IMR-90 (cell line): ENCODE data around the gene IQCK. TPM values are rescaled to one million over a fixed set of nuclear protein-coding genes. Genes with fewer than 3 reads are reported as not detected.

Source experiments
- ATAC-seq: fragments of 200-7000 bp; cut with Tn5 transposase; 2 replicates; pipeline ENCODE4 v1.9.1; 2020; ENCODE audit warnings: low read depth, mild to moderate bottlenecking, moderate library complexity
- BruUV-seq: library from RNA; stranded (reverse); fragments of 400-500 nt; replicated peaks from 2 replicates; lab custom pipeline; 2021; lab: Mats Ljungman, UMichigan
- CTCF ChIA-PET: fragments of 300-600 bp; formaldehyde crosslinking; extraction: SDS; loops from one replicate; lab custom pipeline; 2021; ENCODE audit warnings: antibody characterized with exemption; lab: Yijun Ruan, JAX
- POLR2A ChIA-PET: fragments of 300-600 bp; sonication (Branson Sonifier 250); formaldehyde crosslinking; loops from one replicate; lab custom pipeline; 2022; ENCODE audit warnings: antibody characterized with exemption; ENCODE audit not compliant: unreplicated experiment; lab: Charles Lee
- DNase-seq: peaks from one replicate; pipeline ENCODE4 v3.0.0; 2013
- H2AFZ ChIP-seq: replicated peaks from 2 replicates; pipeline ENCODE3; 2013; ENCODE audit warnings: low read length, mild to moderate bottlenecking; ENCODE audit not compliant: poor library complexity
- H2AK5ac ChIP-seq: 2 replicates; pipeline ENCODE4 v1.6.1; 2013; ENCODE audit warnings: low read depth, low read length, inconsistent platforms
- H2AK9ac ChIP-seq: replicated peaks from 2 replicates; pipeline ENCODE3; 2013; ENCODE audit warnings: mild to moderate bottlenecking, low read depth, low read length, moderate library complexity; ENCODE audit not compliant: poor library complexity
- H2BK120ac ChIP-seq: 2 replicates; pipeline ENCODE4 v1.6.1; 2013; ENCODE audit warnings: low read depth, low read length, inconsistent platforms
- H2BK15ac ChIP-seq: 3 replicates; pipeline ENCODE4 v1.6.1; 2013; ENCODE audit warnings: low read depth, low read length, inconsistent platforms
- H2BK20ac ChIP-seq: 2 replicates; pipeline ENCODE4 v1.6.1; 2013; ENCODE audit warnings: low read depth, mild to moderate bottlenecking, inconsistent platforms, low read length, moderate library complexity
- H2BK5ac ChIP-seq: 2 replicates; pipeline ENCODE4 v1.6.1; 2013; ENCODE audit warnings: mild to moderate bottlenecking, low read depth, low read length, inconsistent platforms; ENCODE audit not compliant: poor library complexity, severe bottlenecking
- H3K14ac ChIP-seq: replicated peaks from 2 replicates; pipeline ENCODE4 v1.6.1; 2013; ENCODE audit warnings: low read depth, low read length, inconsistent platforms
- H3K18ac ChIP-seq: 2 replicates; pipeline ENCODE4 v1.6.1; 2013; ENCODE audit warnings: low read depth, low read length, control low read depth
- H3K23ac ChIP-seq: 2 replicates; pipeline ENCODE4 v1.6.1; 2013; ENCODE audit warnings: low read depth, low read length, inconsistent platforms
- H3K27ac ChIP-seq: 2 replicates; pipeline ENCODE4 v1.5.1; 2013; ENCODE audit warnings: mild to moderate bottlenecking, control low read depth, low read length; ENCODE audit not compliant: insufficient read depth
- H3K27me3 ChIP-seq: 2 replicates; pipeline ENCODE4 v1.6.1; 2013; ENCODE audit warnings: low read length; ENCODE audit not compliant: control insufficient read depth, insufficient read depth
- H3K36me3 ChIP-seq: 2 replicates; pipeline ENCODE4 v1.6.1; 2013; ENCODE audit warnings: low read length, mixed read lengths; ENCODE audit not compliant: control insufficient read depth, insufficient read depth
- H3K4ac ChIP-seq: 2 replicates; pipeline ENCODE4 v1.6.1; 2013; ENCODE audit warnings: low read depth, low read length, inconsistent platforms
- H3K4me1 ChIP-seq: 2 replicates; pipeline ENCODE4 v1.6.1; 2013; ENCODE audit warnings: low read length, mixed read lengths; ENCODE audit not compliant: control insufficient read depth, insufficient read depth
- H3K4me2 ChIP-seq: 2 replicates; pipeline ENCODE4 v1.6.1; 2013; ENCODE audit warnings: low read depth, mild to moderate bottlenecking, control low read depth, low read length, moderate library complexity
- H3K4me3 ChIP-seq: 2 replicates; pipeline ENCODE4 v1.5.1; 2013; ENCODE audit warnings: low read depth, mild to moderate bottlenecking, control low read depth, low read length, moderate library complexity; ENCODE audit not compliant: insufficient read depth
- H3K56ac ChIP-seq: 2 replicates; pipeline ENCODE4 v1.6.1; 2013; ENCODE audit warnings: low read length, inconsistent platforms; ENCODE audit not compliant: insufficient read depth; ENCODE audit errors: extremely low read depth
- H3K79me1 ChIP-seq, 2 experiments: 2 replicates each; pipeline ENCODE4 v1.6.1; 2013; ENCODE audit warnings: low read length in 2 of 2, inconsistent platforms in 1 of 2, low read depth in 1 of 2
- H3K9ac ChIP-seq: 2 replicates; pipeline ENCODE4 v1.6.1; 2013; ENCODE audit warnings: low read depth, low read length, control low read depth
- H3K9me1 ChIP-seq: 2 replicates; pipeline ENCODE4 v1.6.1; 2013; ENCODE audit warnings: low read length, inconsistent platforms; ENCODE audit not compliant: insufficient read depth
- H3K9me3 ChIP-seq: 2 replicates; pipeline ENCODE4 v1.6.1; 2013; ENCODE audit warnings: low read length; ENCODE audit not compliant: control insufficient read depth, insufficient read depth
- H4K20me1 ChIP-seq: 2 replicates; pipeline ENCODE4 v1.6.1; 2013; ENCODE audit warnings: low read length, inconsistent platforms; ENCODE audit not compliant: insufficient read depth
- H4K5ac ChIP-seq: 2 replicates; pipeline ENCODE4 v1.6.1; 2013; ENCODE audit warnings: mild to moderate bottlenecking, low read depth, low read length, control low read depth
- H4K8ac ChIP-seq, 2 experiments: 2 replicates each; pipeline ENCODE4 v1.6.1; 2013; ENCODE audit warnings: low read depth in 2 of 2, low read length in 2 of 2, control low read depth in 1 of 2, inconsistent platforms in 1 of 2
- H4K91ac ChIP-seq: 2 replicates; pipeline ENCODE4 v1.6.1; 2013; ENCODE audit warnings: low read depth, low read length, inconsistent platforms; ENCODE audit not compliant: insufficient read depth
- MXI1 ChIP-seq: IDR thresholded peaks from 2 replicates; pipeline ENCODE4 v1.6.1; 2012; ENCODE audit warnings: low read depth, mild to moderate bottlenecking, low read length, moderate library complexity, borderline replicate concordance
- RAD21 ChIP-seq: IDR thresholded peaks from 2 replicates; pipeline ENCODE4 v1.6.1; 2012; ENCODE audit warnings: low read length, improper control_type of control experiment
- WGBS, 2 experiments: methylation state at CpG; one replicate each; pipeline versions ENCODE4 v1.1.5 to v1.1.7; 2013; ENCODE audit warnings: missing lambda C conversion rate in 2 of 2; ENCODE audit not compliant: insufficient read length in 1 of 2; ENCODE audit errors: extremely low coverage in 2 of 2; 5-methylcytosine and 5-hydroxymethylcytosine counted together
- dilution Hi-C: fragments of 300-500 bp; cut with HindIII; formaldehyde crosslinking; loops from one replicate; pipeline ENCODE4 v1.14.3; 2018; ENCODE audit warnings: low sequenced_read_pairs; ENCODE audit not compliant: unreplicated experiment
- in situ Hi-C: fragments of 300-500 bp; cut with MboI; formaldehyde crosslinking; loops from 3 replicates; pipeline ENCODE4 v1.14.3; 2019; ENCODE audit warnings: low sequenced_read_pairs, inconsistent platforms, mixed read lengths
- intact Hi-C: fragments of 100-400 bp; cut with micrococcal nuclease; formaldehyde crosslinking; loops from 2 replicates; pipeline ENCODE4 v1.10.0; 2022
- polyA plus RNA-seq, 3 experiments: library from polyadenylated mRNA; depleted of rRNA; stranded (reverse); fragments of >200 nt; gene quantifications; 2 replicates each; pipeline ENCODE4 v1.2.3, GENCODE V29; 2012; ENCODE audit warnings: low replicate concordance in 1 of 3
- total RNA-seq: library from RNA; depleted of rRNA; stranded (reverse); fragments of >200 nt; gene quantifications from 2 replicates; pipeline ENCODE4 v1.2.3, GENCODE V29; 2012

IQCK gene
- total and polyA plus RNA-seq, 2 of the 4 experiments (the other 2 are of a cell fraction): 4.1 to 5.4 TPM

- Histone ChIP-seq H3K79me1 (no peaks in the 10 kb centered on the region), H3K4me3 (no peak overlapping the region), H3K27me3 (no peaks in the 10 kb centered on the region), H2BK5ac (no peak overlapping the region), H4K8ac (no peak overlapping the region), H3K56ac (no peak overlapping the region), H3K9me3 (peaks cover 5% of the 10 kb centered on the region; the same call in 1 of the 2 replicates), H3K4me1 (peaks cover 4% of the 10 kb centered on the region; the same call in 1 of the 2 replicates), H3K14ac (no peak overlapping the region), H3K9me1 (no peaks in the 10 kb centered on the region), H3K4ac (no peak overlapping the region), H2AK9ac (no peak overlapping the region), H4K5ac (no peak overlapping the region), H3K18ac (no peak overlapping the region), H3K9ac (no peak overlapping the region), H3K23ac (no peak overlapping the region), H2BK20ac (no peak overlapping the region), H4K20me1 (no peaks in the 10 kb centered on the region), H4K91ac (no peak overlapping the region), H3K4me2 (no peak overlapping the region), H2BK15ac (no peak overlapping the region), H2AK5ac (no peak overlapping the region), H3K27ac (no peak overlapping the region), H2AFZ (no peak overlapping the region), H2BK120ac (no peak overlapping the region), H3K36me3 (no peaks in the 10 kb centered on the region)
- intact Hi-C loops: no loop called here
- dilution Hi-C loops: no loop called here
- ChIA-PET CTCF (no interaction called here), POLR2A (no interaction called here)
- in situ Hi-C loops: no loop called here
- no CpG with 5 or more reads among the region's 4 CpGs for WGBS, 2 experiments
- DNase-seq: no peak
- no peak for ATAC-seq
- TF ChIP-seq RAD21: no peak
- no peak for TF ChIP-seq MXI1
- BruUV-seq: no TSS peak
These were observed 51.2 kb downstream of the IQCK start for GRCh38 chr16:19769239-19769638.
